ENCODE data around the gene FAT1. TPM values are rescaled to one million over a fixed set of nuclear protein-coding genes. Genes with fewer than 3 reads are reported as not detected.
A peak's percentile ranks its signal among the peaks of the same experiment; 100 is the strongest.

FAT1 gene
- total RNA-seq, 1 experiment from 2014 or later: 92.4 TPM

DNA sequence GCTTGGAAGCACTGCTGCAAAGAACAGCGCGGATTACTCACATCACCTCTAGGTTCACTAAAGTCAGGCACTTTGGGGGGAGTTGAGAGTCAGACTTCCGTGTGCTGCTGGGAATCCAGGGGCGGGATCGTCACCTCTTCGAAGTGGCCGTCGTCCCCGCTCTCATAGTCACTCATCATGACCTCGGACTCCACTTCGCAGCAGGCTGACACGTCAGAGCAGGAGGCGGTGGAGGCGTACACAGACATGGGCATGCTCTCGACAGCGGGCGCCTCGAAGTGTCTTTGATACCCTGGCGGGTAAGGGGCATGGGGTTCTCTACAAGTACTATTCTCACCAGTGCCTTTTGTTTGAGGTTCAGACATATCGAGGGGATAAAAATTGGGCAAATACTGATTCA lies 135.2 kb downstream of the FAT1 start:
- Histone ChIP-seq H3K9me3 (ENCODE audit: low read length) (no peaks in the 10 kb centered on the region), H3K36me3 (ENCODE audit: low read depth, low read length) (no peaks in the 10 kb centered on the region; the same call in 1 of the 2 replicates), H3K79me2 (ENCODE audit: low read length) (no peaks in the 10 kb centered on the region), H3K4me1 (ENCODE audit: insufficient read depth, low read length) (no peaks in the 10 kb centered on the region), H3K9me2 (replicated peaks; ENCODE audit: low read length) (no peaks in the 10 kb centered on the region), H2AFZ (ENCODE audit: low read length) (no peak overlapping the region), H3K4me3 (ENCODE audit: low read length) (no peak overlapping the region), H3K27me3 (ENCODE audit: low read length) (no peaks in the 10 kb centered on the region), H3K4me2 (ENCODE audit: low read length) (no peak overlapping the region), H4K20me1 (ENCODE audit: low read length) (no peaks in the 10 kb centered on the region), H3F3A (ENCODE audit: low read length, unreplicated experiment) (no peaks in the 10 kb centered on the region), H3K9ac (ENCODE audit: low read length) (no peak overlapping the region), H3K27ac (ENCODE audit: low read length) (no peak overlapping the region)
- no peak for ATAC-seq
- ChIA-PET POLR2A (ENCODE audit: unreplicated experiment) (no interaction called here), CTCF (no interaction called here)
- no peak for DNase-seq
- BruUV-seq (replicated peaks): no TSS peak
- intact Hi-C loops (cut with micrococcal nuclease): no loop called here
- no peak for TF ChIP-seq EZH2 (IDR thresholded peaks at IDR 0.05; ENCODE audit: low read length, unreplicated experiment)
- TF ChIP-seq CTCF (conservative IDR thresholded peaks at IDR 0.05; ENCODE audit: low read depth, low read length): no peak
- no peak for TF ChIP-seq EZH2phosphoT487 (IDR thresholded peaks at IDR 0.05; ENCODE audit: borderline replicate concordance, low read length)

DNA sequence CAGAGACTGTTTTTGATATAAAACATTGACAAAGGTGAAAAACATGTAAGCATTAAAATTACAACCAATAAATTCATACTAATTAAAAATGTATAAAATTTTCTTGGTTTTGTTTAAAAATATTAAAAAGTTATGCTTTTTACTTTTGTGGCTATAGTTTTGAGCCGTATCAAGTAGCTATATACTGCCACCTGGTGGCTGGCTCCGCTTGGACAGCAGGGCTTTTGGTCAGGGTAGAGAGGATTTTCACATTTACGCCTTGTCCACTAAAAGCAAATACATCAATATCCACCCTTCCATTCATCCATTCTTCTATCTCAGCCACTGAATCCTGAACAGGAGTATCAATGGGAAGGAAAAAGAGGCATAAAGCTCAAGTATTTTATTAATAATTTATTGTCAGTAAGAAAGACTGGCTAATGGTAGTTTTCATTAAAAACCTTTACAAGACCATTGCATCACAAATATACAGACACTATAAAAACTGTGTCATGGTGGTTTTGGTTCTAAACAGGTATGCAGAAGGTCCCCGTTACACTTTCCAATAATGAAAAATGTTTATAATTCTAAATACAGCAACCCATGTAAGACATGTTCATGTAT lies 136.1 kb downstream of the FAT1 start:
- no peak overlapping the region for H3K4me2 ChIP-seq (ENCODE audit: low read length)
- no peak for TF ChIP-seq EZH2 (IDR thresholded peaks at IDR 0.05; ENCODE audit: low read length, unreplicated experiment)
- peak; percentile 73 for TF ChIP-seq CTCF (conservative IDR thresholded peaks at IDR 0.05; ENCODE audit: low read depth, low read length)
- no peaks in the 10 kb centered on the region for H3K9me2 ChIP-seq (replicated peaks; ENCODE audit: low read length)
- CTCF ChIA-PET: interaction anchor here (0.6 kb wide), 1 partner anchor 292 kb away, joined by 3 read pairs; no protein-coding TSS in a partner anchor
- H3F3A ChIP-seq (ENCODE audit: low read length, unreplicated experiment): no peaks in the 10 kb centered on the region
- H3K4me1 ChIP-seq (ENCODE audit: insufficient read depth, low read length): no peaks in the 10 kb centered on the region
- H2AFZ ChIP-seq (ENCODE audit: low read length): no peak overlapping the region
- no peak overlapping the region for H3K4me3 ChIP-seq (ENCODE audit: low read length)
- no peaks in the 10 kb centered on the region for H3K9me3 ChIP-seq (ENCODE audit: low read length)
- intact Hi-C loops (cut with micrococcal nuclease): loop anchor here (1.0 to 2.0 kb wide), 2 partner anchors 115 to 290 kb away; no protein-coding TSS in a partner anchor
- BruUV-seq (replicated peaks): no TSS peak
- peak; percentile 54 for DNase-seq
- no peaks in the 10 kb centered on the region for H3K79me2 ChIP-seq (ENCODE audit: low read length)
- no peak overlapping the region for H3K9ac ChIP-seq (ENCODE audit: low read length)
- peak; percentile 65 for ATAC-seq
- H3K27ac ChIP-seq (ENCODE audit: low read length): no peak overlapping the region
- H4K20me1 ChIP-seq (ENCODE audit: low read length): no peaks in the 10 kb centered on the region
- no peaks in the 10 kb centered on the region for H3K27me3 ChIP-seq (ENCODE audit: low read length)
- POLR2A ChIA-PET (ENCODE audit: unreplicated experiment): no interaction called here
- no peaks in the 10 kb centered on the region; the same call in 1 of the 2 replicates for H3K36me3 ChIP-seq (ENCODE audit: low read depth, low read length)

DNA sequence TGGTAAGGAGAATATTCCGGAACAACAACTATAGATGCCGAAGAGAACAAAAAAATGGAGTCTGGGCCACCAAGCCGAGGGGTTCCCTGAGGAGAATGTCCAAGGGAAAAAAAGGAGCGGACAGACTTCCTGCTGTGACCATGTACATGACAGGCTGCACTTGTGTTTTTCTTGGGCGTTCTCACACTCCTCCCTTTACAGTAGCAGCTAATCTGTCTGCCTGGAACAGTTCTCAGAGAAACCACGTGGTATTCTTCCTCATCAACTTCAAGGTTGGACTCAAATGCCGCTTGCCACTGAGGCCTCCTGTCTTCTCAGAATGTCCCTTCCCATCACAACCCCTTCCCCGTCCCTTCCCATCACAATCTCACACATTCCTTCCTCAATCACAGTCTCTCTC lies 137.5 kb downstream of the FAT1 start:
- no peak overlapping the region for H3K9ac ChIP-seq (ENCODE audit: low read length)
- H2AFZ ChIP-seq (ENCODE audit: low read length): no peak overlapping the region
- BruUV-seq (replicated peaks): no TSS peak
- no peaks in the 10 kb centered on the region for H3F3A ChIP-seq (ENCODE audit: low read length, unreplicated experiment)
- no peaks in the 10 kb centered on the region for H3K9me2 ChIP-seq (replicated peaks; ENCODE audit: low read length)
- no peaks in the 10 kb centered on the region; the same call in 1 of the 2 replicates for H3K36me3 ChIP-seq (ENCODE audit: low read depth, low read length)
- no peaks in the 10 kb centered on the region for H3K27me3 ChIP-seq (ENCODE audit: low read length)
- H3K4me1 ChIP-seq (ENCODE audit: insufficient read depth, low read length): no peaks in the 10 kb centered on the region
- no peaks in the 10 kb centered on the region for H4K20me1 ChIP-seq (ENCODE audit: low read length)
- intact Hi-C loops (cut with micrococcal nuclease): loop anchor here (2.0 kb wide), 1 partner anchor 113 kb away; no protein-coding TSS in a partner anchor
- ChIA-PET CTCF (no interaction called here), POLR2A (ENCODE audit: unreplicated experiment) (no interaction called here)
- DNase-seq (no peak), ATAC-seq (no peak)
- TF ChIP-seq EZH2phosphoT487 (IDR thresholded peaks at IDR 0.05; ENCODE audit: borderline replicate concordance, low read length) (no peak), EZH2 (IDR thresholded peaks at IDR 0.05; ENCODE audit: low read length, unreplicated experiment) (no peak), CTCF (conservative IDR thresholded peaks at IDR 0.05; ENCODE audit: low read depth, low read length) (no peak)
- H3K79me2 ChIP-seq (ENCODE audit: low read length): no peaks in the 10 kb centered on the region
- H3K9me3 ChIP-seq (ENCODE audit: low read length): no peaks in the 10 kb centered on the region
- no peak overlapping the region for H3K27ac ChIP-seq (ENCODE audit: low read length)
- H3K4me3 ChIP-seq (ENCODE audit: low read length): no peak overlapping the region
- H3K4me2 ChIP-seq (ENCODE audit: low read length): no peak overlapping the region

Data from PC-3 (cell line).